SK-MEL-5 (cell line): ENCODE data around the gene SLC12A7. TPM values are rescaled to one million over a fixed set of nuclear protein-coding genes. Genes with fewer than 3 reads are reported as not detected.

Experiments used
- DNase-seq: peaks from one replicate; pipeline ENCODE4 v3.0.0-alpha.2; 2016; ENCODE audit warnings: low read depth, low spot score
- in situ Hi-C: cut with HindIII; loops from 2 replicates; pipeline ENCODE4 v1.10.0; 2016; ENCODE audit warnings: low sequenced_read_pairs, high pct_unique_total_duplicates, low pct_unique_long_range_greater_than_20kb
- total RNA-seq: library from RNA; depleted of rRNA; stranded (reverse); fragments of >200 nt; shearing (Covaris generic); gene quantifications from 2 replicates; pipeline ENCODE4 v1.2.3, GENCODE V29; 2014

SLC12A7 gene
- total RNA-seq, 1 experiment from 2014 or later, result 11.6 TPM

DNA sequence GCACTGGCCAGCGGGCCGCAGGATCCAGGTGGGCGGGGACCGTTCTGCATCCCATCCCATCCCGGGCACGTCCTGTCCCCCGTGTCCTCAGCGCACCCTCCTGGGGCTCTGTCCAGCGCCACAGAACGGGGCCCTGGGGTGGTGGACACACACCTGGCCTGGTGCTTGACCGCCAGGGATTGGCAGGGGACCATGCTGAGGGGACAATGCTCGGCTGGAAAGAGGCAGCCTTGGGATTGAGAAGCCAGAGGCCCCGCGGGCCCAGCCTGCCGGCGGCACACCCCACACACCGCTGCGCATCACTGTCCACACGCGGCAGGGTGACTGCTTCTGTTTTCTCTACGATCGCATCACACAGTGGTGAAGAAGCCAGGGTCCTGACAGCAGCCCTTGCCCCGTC is 33.0 kb downstream of the SLC12A7 start:
- no peak for DNase-seq
- in situ Hi-C loops, result no loop called here

DNA sequence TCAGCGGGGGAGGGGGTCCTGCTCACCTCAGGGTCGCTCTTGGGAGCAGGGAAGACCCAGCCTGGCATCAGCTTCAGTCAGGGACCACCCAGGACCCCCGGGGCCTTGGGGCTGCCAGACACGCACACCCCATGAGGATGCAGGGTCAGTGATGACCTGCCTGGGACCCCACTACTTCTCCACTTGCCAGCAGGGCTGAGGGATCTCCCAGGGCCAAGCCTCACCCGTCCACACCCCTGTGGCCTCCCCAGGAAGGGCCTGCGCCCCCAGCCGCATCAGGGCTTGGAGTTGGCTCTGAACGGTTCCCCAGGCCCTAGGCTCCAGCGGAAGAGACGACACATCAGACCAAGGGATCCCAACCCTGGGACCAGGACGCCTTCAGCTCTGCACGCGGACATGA is 33.7 kb downstream of the SLC12A7 start:
- no peak for DNase-seq
- in situ Hi-C loops, result no loop called here

DNA sequence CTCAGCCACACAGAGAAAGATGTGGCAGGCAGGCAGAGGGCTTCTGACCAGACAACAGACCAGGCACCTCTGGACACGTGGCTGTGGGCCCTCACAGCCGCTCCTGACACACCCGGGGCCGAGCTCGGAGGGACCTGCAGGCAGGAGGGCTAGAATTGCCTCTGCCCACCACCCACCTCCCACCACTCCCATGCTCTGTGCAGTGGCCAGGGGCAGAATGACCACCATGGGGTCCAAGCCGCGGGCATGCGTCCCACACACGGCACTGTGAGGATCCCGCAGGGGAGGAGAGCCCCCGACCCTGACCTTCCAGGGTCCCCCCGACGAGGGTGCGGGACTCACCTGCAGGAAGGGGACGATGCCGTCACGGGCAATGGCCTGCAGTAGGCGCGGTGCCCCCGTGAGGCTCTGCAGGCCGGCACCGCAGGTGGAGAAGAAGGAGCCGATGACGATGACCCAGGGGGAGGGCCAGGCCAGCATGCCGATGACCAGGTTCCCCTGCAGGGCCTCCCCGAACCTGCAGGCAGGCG is 34.3 kb downstream of the SLC12A7 start:
- in situ Hi-C loops, result no loop called here
- DNase-seq, result no peak

DNA sequence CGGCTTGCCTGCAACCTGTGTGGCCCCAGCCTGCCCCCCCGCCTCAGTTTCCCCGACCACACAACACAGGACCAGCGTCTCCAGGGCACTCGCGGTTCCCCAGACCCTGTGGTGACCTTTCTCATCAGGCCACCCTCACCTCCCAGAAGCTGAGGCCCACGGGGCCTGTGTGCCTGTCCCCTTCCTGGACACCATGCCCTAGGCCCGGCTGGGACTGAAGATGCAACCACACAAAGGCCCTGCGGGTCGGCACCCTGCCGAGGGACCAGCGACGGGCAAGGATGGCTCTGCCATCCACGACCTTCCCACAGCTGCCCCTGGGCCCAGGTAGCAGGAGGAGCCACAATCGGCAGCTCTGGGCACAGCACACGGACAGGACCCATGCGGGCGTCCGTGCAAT is 34.8 kb downstream of the SLC12A7 start:
- in situ Hi-C loops, result no loop called here

DNA sequence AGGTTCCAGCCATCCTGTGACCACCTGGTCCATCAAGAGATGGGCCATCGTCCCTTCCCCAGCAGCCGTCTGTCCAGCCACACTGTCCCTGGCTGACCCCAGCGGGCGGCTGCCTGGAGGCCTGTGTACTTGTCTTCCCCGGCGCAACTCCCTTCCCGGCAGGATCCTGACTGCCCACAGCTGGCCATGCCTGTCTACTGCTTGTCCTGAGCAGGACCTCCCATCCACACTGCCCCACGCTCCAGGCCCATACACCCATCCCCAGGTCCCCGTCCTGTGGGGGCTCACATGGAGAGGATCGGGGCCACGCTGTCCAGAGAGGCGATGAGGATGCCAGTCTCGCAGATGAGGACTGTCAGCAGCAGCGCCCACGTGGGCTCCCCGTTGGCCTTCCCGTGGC is 35.5 kb downstream of the SLC12A7 start:
- in situ Hi-C loops, result no loop called here
- DNase-seq, result no peak

More for the DNA sequence above, 34.8 kb downstream of the SLC12A7 start:
- no peak for DNase-seq

DNA sequence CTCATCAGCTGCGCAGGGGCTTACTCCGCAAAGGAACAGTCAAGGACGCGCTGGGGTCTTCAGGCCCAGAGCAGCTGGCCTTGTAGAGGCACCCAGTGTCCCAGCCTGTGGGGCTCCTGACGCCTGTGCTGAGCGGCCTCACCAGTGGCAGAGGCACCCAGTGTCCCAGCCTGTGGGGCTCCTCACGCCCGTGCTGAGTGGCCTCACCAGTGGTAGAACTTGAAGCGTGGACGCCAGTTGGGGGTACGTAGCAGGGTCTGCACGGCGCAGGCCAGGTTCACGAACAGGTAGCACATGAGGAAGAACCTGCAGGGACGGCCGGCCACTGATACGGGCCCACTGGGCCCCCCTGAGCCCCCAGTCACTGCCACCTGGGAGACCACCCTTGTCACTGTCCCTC is 35.9 kb downstream of the SLC12A7 start:
- no peak for DNase-seq
- in situ Hi-C loops, result no loop called here

DNA sequence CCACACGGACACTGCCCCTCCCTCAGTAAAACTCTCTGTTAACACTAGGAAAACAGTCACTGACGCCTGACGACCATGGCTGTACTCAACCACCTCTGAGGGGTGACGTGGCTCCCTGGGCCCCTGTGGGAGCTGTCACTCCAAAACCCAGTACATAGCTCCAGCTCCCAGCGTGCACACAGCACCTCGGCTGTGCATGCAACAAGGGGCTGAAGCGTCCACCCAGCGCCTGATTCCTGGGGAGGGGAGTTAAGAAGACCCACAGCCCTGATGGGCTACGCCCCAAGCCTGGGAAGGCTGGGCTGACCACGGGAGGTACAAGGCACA is 36.3 kb downstream of the SLC12A7 start:
- no peak for DNase-seq
- in situ Hi-C loops, result no loop called here

DNA sequence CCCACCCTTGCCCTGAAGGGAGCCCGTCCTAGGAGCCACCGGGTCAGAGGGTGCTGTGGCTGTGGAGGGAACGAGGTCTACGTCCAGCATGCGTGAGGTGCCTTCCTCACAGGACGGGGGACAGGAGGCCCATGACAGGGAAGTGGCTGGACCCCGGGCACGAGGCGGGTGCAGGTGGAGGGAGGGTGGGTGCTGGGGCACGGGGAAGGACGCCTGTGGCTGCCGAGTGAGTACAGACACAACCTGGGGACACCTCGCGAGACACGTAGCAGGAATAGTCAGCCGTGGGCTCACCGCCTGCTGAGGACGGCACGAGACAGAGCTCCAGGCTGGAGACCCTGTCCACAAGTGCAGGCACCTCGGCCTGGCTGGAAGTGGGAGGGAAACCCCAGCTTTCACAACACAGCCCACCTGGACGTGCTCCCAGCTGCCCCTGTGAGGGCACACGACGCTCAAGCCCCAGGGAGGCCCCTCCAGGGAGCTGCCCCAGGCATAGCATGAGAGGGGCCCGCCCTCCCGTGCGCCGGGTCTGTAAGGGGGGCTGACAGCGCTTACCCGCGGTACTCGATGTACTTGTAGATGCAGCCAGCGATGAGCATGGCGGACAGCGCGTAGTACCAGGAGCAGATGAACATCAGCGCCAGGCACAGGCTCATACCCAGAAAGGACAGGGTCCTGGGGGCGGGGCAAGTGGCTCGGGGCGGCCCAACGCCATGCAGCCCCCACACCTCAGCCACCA is 36.9 kb downstream of the SLC12A7 start:
- in situ Hi-C loops, result no loop called here
- no peak for DNase-seq

DNA sequence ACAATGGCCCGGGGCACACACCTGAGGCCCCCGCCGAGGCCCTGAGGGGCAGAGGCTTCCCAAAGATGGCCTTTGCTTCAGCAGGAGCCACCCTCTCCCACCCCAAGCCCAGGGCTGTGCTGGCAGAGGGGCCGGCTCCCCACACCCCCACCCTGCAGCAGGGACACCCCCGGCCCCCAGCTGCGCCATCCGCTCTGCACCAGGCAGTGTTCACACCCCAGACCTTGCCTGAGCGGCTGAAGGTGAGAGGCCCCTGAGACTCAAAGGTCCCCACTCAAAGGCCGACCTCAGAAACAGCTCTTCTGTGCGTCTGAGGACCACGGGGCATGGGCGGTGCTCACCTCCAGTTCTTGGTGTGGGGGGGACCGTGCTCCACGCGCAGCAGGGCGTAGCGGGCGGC is 37.6 kb downstream of the SLC12A7 start:
- in situ Hi-C loops, result no loop called here
- DNase-seq, result no peak

DNA sequence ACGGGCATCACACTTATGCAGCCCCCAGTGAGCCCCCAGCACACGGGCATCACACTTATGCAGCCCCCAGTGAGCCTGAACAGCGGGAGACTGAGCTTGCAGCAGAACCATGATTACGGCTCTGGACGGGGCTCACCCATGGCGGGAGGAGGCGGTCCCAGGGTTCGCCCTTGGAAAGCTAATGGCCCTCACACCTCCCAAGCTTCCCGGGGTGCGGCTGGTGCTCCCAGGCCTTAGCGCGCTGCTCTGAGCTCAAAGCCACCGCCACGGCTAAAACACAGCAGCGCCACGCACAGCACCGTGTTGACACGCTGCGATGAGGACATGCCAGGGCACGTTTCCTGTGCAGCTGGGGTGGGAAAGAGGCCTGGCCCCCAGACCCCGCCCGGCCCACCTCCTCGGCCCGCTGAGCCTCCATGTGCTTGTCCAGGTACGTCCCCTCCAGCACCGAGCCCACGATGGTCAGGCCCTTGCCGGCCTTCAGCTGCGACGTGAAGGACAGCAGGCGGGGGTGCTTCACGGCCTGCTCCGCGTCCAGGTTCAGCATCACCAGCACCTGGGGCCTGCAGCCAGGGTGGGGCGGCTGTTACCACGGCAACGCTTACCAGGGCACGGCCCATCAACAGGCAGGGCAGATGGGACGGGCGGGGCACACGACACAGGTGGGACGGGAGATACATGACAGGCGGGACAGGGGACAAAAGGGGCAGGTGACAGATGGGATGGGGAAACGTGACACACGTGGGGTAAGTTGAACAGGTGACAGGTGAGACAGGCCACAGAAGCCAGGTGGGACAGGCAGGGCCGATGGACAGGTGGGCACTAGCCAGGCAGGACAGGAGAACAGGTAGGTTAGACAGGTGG is 38.4 kb downstream of the SLC12A7 start:
- DNase-seq, result no peak
- in situ Hi-C loops, result no loop called here

DNA sequence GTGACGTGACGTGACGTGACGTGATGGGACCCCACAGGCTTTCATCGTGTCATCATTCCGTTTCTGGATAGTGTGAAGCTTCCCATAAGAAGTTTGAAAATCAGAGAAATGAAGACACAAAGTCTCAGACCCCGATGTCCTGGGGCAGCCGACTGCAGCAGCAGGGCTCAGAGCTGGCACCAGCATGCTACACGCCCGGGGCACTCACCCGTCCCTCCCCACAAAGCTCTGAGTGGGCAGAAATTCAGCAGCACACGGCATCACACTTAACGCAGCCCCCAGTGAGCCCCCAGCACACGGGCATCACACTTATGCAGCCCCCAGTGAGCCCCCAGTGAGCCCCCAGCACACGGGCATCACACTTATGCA is 42.2 kb downstream of the SLC12A7 start:
- in situ Hi-C loops, result no loop called here
- no peak for DNase-seq

DNA sequence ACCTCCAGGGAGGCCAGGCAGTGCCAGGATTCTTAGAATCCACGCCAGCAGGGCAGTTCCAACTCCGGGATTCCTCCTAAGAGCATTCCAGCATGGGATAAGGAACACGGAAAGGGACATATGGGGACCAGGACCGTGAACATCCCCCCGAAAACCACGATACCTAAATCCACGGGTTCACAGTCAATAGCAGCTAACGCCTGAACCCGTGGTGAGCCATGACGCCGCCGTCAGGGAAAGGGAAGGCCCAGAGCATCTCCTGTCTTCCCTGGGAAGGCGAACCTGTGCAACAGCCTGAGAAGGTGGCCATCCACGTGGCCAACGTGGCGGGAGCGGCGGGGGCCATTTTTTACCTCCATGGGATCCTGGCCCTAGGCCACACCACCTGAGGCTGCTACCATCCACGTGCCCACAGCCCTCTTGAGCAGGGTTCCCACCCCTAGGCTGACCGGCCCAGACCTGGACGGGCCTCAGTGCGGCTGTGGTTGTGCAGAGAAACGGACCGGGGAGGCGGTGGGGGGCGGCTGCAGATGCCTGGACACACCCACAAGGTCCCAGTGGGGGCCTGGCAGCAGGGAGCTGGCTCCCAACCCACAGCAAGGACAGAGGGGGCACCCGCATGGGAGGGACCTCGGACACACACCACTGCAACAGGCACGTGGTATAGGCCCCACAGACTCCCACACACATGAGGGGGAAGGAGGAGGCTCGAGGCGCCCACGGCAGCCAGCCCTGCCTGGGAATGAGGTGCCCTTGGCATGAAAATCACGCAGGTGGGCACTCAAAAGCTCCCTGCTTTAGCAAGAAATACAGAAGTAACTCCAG is 42.8 kb downstream of the SLC12A7 start:
- in situ Hi-C loops, result no loop called here
- DNase-seq, result no peak

DNA sequence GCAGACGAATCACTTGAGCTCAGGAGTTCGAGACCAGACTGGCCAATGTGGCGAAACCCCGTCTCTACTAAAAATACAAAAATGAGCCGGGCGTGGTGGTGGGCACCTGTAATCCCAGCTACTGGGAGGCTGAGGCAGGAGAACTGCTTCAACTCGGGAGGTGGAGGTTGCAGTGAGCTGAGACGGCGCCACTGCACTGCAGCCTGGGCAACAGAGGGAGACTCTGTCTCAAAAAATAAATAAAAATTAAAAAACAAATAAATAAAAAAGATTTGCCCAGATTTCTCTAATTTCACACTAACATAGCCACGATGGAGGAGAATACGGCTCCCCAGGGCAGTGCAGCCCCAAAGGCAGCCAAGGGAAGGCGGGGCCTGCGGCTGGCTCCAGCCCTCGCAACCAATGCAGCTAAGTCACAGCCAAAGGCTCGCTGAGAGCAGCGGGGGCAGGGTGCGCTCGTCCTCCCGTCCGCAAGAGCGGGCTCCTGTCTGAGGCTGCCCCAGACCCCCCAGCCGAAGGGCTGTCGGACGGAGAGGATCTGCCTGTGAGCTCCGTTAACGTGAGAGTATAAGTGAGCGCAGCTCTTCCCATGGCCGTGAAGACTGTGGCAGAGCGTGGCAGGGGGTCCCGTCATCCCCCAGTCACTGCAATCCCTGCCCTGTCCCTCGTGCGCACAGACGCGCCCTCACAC is 43.5 kb downstream of the SLC12A7 start:
- DNase-seq, result no peak
- in situ Hi-C loops, result no loop called here

DNA sequence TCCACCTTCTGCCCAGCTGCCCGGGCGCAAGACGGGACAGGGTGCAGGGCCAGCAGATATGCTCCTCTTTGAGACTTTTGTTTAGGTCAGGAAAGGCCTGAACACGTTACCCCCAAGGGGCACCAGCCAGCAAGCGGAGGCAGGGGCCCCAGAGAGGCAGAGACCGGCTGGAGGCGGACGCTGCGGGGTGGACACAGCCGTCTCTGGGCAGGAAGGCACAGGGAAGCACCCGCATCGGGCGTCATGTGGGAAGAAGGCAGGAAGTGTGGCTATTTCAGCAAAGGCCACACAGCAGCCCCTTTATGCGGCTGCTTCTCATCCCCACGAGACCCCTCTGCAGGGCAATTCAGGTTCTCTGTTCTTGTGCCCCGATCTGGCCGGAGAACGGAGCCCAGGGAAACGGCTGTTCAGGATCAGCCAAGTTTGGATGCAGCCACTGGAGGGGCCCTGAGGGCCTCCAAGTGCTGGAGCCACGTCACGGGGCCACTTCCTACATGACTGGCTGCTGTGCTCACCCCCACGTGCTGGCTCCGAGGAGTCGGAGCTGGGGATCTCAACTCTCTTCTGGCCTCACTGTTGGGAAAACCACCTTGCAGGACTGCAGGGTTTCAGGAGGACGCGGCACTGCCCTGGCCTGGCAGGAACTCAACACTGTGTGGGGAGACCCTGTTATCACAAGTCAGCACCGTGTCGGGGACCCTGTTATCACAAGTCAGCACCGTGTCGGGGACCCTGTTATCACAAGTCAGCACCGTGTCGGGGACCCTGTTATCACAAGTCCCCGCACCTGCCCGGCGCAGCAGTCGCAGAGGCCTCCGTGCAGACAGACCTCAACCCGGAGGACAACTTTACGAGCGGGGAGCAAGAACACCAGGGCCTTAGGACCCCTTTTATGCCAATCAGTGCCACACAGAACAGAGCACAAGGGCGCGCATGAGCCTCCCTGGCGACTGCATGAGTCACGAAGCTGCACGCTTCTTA is 44.4 kb downstream of the SLC12A7 start:
- in situ Hi-C loops, result no loop called here

DNA sequence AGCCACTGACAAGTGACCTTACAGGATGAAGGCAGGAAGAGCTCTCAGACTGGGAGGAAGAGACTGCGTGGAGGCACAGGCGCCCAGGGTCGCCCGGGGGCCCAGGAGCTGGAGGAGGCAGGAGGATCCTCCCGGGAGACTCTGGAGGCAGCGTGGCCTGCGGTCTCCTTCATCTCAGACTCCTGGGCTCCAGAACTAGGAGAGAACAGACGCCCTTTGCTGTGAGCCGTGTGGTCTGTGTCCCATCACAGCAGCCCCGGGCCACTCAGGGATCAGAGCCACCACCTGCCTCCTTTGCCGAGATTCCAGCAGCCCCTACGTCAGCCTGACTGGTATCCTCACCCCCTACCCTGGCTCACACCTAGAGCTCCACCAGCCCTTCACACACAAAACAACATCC is 45.2 kb downstream of the SLC12A7 start:
- in situ Hi-C loops, result no loop called here
- no peak for DNase-seq

More for the DNA sequence above, 44.4 kb downstream of the SLC12A7 start:
- peak; percentile 7 for DNase-seq

DNA sequence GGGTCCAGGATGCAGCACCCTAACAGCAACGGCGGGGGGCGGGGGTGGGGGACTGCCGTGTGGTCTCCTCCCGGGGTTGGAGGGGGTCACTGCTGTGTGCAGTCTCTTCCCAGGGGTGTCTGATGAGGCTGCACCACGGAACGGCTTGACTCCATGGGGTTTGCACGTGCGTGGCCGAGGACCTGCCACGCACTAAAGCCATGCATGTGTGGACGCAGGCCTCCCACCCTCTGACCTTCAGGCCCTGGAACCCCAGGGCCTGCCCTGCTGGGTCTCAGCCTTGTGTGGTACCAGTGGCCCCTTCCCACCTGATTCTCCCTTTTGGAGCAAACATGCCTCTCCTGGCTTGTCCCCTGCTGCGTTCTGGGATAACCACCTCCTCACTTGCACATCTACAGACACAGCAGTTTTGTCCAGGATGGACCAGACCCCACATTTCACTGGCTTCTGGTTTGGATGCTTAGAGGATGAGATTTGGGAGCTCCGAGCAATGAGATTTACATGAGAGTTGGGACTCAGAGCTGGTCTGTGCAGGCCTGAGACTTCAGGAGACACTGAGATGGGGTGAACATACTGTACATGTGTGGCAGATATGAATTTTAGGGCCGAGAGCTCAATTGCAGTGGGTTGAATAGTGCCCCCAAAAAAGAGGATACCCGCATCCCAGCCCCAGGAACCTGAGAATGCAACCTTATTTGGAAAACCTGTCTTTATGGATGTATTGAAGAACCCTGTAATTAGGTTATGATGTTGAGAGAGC is 45.8 kb downstream of the SLC12A7 start:
- in situ Hi-C loops, result no loop called here
- no peak for DNase-seq
